NK-92 treated with Interleukin-12 subunit alpha and Interleukin-12 subunit beta, amount 100 ng/mL, for 24 hours (cell line): ENCODE results near the gene PLXNA2.

Experiments
- DNase-seq: peaks from one replicate; lab custom pipeline; 2025; lab: John Stamatoyannopoulos, UW

Gene PLXNA2

DNA sequence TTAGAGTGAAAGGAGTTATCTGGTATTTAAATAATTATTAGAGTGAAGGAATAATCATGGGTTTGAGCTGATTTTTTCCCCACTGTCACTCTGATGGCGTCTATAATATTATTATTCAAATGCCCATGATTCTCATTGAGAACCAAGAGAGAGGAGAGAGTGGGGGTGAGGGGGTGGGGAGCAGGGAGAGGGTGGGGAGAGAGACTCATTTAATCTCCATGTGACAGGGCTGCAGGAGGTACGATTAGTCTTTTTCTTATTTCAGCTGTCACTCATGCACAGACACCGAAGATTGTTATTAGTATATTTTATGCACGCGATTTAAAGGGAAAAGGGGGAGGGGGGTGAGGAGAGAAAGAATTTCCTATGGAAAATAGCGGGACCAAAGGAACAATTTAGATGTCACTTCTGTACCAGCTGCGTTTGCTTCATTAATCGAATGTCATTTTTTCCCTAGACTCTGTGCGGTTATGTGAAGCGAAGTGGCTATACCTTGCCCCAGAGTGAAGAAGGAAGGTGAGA is 19.9 kb downstream of the PLXNA2 start:
- DNase-seq, result no peak

DNA sequence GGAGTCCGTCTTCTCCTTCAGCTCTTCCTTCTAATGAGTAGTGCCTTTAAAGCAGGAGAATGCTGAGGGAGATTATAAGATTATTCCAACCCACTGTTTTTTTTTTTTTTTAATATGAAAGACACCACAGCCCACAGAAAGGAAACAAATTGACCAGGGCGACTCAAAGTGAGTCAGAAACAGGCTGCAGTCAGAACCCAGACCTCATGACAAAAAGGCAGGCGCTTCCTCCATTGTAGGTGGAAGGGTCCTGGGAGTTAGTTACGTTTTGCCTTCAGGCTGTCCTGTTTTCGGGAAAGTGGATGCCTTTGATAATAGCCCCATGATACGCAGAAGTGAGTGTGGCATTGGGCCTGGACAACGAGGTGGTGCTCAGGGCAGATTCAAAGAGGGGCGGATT is 21.0 kb downstream of the PLXNA2 start:
- DNase-seq, result no peak

DNA sequence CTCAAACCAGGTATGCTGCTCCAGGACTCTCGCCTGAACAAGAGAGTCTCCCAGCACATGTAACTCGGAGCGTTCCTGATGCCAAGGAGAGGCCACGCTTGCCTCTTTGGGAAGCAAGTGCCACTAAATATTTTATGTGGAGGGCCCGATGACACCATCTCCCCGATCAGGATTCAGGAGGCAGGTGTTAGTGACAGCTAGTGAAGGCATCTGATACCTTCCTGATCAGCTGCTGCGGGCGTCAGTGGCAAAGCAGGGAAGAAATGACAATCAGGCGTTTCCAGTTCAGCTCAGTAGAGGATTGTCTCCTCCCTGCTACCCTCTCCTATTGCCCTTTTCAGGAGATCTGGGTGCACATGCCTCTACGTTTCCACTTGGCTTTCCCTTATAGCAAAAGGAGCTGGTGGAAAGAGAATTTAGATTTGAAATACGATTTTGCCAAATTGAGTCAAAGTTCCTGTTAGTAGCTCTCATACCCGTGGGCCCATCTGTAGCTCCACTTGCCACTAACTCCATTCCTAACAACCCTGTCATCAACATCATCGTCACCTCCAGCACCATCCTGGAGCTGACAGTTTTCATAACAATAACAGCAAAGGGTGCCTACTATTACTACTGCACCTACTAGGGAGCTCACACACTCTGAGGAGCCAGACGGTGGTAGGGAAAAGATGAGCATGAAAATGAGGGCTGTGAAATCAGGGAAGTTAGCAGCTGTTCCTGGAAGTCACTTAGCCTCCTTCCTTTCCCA is 21.6 kb downstream of the PLXNA2 start:
- no peak for DNase-seq

GRCh38 chr1:208221291-208221622 is 22.9 kb downstream of the PLXNA2 start:
- DNase-seq, result no peak

DNA sequence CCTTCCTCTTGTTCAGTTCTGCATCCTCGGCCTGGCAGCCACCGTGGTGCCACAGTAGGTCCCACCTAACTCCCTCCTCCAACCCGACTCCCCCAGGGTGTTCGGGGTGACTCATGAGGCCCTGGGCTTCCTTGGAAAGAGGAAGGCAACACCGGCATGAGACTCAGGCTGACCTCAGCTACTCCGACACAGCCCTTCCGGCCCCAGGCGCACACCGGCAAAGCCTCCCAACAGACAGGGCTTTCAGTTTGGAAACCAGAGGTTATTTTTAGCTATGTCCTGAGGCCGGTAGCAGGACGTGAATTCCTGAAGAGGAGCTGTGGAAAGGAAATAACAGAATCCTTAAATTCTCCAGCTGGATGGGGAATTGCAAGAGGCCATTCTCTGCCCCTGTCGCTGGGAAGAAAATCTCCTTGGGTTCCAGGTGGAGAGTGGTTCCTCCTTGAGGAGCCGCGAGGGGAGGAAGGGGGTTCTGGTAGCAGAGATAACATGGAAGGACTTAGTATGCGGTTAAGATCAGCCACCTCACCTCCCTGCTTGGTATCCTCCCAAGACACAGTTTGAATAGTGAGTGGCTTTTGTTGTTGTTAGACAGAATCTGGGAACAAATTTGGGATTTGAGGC is 24.4 kb downstream of the PLXNA2 start:
- no peak for DNase-seq

- no peak for DNase-seq
Measured at GRCh38 chr1:208219098-208219658, 25.0 kb downstream of the PLXNA2 start.

DNA sequence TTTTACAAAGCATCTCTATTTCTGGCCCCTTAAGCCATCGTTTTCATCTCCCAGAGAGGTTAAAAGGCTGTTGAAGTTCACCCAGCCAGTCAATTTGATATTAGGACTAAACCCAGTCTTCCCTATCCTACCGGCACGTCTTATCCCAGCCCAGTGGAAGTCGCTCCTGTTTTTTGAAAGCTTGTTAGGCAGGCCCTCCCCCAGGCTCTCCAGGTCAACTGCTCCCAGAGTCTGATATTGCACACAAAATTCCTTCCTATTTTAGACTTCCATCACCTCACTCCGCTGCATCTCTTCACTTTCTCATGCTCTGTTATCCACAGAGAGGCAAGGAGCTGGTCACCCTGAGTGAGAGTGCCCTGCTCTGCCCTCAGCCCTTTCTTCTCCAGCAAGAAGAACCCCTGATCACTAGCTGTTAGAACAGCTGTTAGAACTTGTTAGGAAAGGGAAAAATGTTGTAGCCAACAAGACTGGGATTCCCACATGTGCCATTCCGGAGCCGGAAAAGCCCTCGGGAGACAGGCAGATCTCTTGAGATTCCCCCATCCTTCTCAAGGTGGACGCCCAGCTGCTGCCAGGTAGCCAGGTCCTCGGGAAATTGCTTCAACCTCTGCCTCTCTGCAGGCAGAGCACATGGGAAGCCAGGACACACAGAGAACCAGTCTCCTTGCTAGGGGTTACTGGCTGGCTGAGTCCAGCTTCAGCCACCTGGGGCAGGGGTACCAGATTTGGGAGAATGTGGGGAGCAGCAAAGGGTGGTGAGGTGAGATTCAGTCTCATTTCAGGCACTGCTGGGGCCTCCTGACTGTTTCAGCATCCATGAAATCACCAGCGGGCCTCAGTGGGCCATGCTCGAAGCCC is 25.7 kb downstream of the PLXNA2 start:
- DNase-seq, result no peak

GRCh38 chr1:208217781-208218180 is 26.4 kb downstream of the PLXNA2 start:
- no peak for DNase-seq

- DNase-seq, result no peak
Measured at GRCh38 chr1:208216806-208217205, 27.4 kb downstream of the PLXNA2 start.

DNA sequence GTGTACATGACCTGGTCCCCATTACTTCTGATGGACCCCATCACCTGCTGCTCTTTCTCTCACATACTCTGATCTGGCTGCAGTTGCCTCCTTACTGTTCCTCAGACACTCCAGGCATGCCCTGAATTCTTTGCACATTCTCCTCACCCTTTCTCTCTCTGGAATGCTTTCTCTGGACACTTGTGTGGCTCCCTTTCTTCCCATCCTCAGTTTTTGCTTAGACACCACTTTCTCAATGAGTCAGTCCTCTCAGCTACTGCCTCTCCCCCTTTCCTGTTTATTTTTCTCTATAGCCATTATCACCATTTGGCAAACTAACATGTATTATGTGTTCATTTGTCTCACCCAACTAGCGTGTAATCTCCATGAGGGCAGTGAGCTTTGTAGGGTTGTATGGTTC is 28.1 kb downstream of the PLXNA2 start:
- DNase-seq, result no peak

DNA sequence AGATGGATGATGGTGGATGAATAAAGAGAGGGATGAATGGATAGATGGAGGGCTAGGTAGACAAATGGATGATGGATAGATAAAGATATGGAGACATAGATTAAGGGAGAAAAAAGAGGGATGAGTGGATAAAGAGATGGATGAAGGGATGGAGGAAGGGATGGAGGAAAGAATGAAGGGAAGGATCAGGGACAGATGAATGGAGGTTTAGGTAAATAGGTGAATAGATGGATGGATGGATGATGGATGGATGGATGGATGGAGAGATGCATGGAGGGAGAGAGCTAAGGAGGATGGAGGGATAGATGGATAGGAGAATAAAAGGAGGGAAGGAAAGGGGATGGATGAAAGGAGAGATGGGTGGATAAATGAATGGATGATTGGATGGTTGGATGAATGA is 28.8 kb downstream of the PLXNA2 start:
- DNase-seq, result no peak

DNA sequence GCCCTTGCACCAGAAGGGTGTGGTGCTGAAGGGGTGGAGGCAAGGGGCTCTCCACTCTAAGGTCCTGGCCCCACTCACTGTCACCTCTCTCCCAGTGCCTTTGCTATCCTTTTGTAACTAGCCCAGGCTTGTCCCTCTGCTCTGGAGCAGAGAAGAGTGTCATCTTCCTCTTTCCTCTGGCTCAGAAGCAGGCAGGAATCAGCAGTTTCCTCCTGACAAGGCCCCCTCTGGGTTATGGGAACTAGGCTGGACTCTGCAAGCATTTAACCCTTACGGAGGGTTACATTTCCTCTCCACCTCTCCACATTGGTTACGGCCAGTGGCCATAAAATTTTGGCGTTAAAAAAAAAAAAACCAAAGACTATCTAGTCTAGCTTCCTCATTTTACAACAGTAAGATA is 30.4 kb downstream of the PLXNA2 start:
- no peak for DNase-seq

- no peak for DNase-seq
Measured at GRCh38 chr1:208212893-208213292, 31.3 kb downstream of the PLXNA2 start.

GRCh38 chr1:208211921-208212843 is 32.0 kb downstream of the PLXNA2 start:
- no peak for DNase-seq

- DNase-seq, result no peak
Measured at GRCh38 chr1:208209896-208210589, 34.1 kb downstream of the PLXNA2 start.

- DNase-seq, result no peak
Measured at GRCh38 chr1:208209286-208209685, 34.9 kb downstream of the PLXNA2 start.

DNA sequence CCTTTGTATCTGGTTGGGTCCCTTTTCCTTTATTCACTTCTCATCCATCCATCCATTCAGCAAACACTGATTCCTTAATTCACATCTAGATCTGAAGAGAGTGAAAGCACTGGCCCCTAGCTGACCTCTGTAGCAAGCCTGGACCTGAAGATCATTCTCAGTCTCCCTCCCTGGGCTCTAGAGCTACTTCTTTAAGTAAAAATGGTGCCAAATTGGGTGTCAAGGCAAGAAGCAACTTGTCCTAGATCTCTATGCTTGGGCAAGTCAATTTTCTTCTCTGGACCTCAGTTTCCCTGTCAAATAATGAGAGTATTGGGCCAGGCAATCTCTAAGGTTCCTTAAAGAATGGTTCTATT is 36.1 kb downstream of the PLXNA2 start:
- no peak for DNase-seq

GRCh38 chr1:208207388-208208131 is 36.6 kb downstream of the PLXNA2 start:
- DNase-seq, result no peak

DNA sequence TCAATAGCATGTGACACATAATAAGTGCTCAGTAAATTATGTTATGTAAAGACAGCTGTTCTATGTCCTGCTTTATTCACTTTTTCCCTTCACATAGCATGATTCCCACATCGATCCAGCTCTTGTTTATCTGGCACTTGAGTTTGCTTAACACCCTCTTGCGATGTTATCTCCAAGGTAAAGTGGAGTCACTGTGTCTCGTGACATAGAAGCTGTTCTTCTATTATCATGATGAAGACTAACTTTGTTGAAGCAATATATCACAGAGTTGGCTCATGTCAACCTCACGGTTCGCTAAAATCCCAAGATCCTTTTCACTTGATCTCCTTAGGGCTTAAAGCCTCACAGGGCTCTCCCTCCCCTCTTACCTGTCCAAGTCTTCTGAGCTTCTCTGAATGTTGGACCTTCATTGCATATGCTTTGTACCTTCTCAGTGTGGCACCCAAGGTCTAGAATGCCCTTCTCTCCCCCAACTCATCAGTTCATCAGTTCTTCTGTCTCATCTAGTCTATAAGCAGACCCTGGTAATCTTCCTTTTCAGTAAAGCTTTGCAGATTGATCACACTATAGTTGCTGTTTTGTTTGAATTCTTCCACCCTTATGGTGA is 38.0 kb downstream of the PLXNA2 start:
- no peak for DNase-seq
